AML-193 (cell line): ENCODE measurements around the gene VWA5A.

Source experiments
- DNase-seq, 2 experiments: peaks; one replicate each; lab custom pipeline; 2025; lab: John Stamatoyannopoulos, UW

Gene VWA5A, protein sequence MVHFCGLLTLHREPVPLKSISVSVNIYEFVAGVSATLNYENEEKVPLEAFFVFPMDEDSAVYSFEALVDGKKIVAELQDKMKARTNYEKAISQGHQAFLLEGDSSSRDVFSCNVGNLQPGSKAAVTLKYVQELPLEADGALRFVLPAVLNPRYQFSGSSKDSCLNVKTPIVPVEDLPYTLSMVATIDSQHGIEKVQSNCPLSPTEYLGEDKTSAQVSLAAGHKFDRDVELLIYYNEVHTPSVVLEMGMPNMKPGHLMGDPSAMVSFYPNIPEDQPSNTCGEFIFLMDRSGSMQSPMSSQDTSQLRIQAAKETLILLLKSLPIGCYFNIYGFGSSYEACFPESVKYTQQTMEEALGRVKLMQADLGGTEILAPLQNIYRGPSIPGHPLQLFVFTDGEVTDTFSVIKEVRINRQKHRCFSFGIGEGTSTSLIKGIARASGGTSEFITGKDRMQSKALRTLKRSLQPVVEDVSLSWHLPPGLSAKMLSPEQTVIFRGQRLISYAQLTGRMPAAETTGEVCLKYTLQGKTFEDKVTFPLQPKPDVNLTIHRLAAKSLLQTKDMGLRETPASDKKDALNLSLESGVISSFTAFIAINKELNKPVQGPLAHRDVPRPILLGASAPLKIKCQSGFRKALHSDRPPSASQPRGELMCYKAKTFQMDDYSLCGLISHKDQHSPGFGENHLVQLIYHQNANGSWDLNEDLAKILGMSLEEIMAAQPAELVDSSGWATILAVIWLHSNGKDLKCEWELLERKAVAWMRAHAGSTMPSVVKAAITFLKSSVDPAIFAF

DNA sequence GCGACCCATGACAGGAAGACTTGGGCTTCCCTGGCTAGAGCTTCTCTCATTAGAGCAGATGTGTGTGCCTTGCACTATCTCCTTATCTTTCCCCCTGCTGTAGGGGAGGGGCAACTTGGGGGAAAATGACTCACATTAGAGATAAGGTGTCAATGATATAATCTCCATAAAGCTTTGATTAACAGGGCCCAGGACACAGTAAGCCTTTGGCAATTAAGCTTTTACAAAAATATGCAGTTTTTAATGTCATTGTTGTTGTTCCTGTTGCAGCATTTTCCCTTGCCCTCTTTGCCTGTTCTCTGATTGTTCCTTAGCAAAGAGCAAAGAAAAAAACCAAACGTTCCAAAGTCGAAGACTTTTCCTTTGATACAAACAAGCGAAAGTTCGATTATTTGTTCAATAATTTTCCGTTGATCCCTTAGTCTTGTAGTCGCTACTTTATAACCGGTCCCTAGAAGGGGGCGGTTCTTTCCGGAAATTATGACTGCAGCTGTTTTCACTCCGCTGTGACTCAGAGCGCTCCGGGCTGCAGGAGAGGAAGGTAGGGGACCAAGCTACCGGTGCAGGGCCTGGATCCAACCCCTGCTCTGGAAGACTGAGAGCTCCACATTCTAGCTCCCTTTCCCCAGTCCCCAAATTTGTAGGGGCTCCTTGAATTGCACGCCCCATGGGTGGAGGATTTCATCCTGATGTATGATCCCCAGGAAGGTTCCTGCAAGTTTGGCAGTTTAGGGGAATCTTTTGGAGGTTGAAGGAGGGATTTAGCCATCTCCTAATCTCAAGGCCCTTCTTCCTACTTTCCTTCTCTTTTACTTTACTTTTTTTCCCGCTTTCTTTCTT is at the start of gene VWA5A:
Gene VWA5A (plus strand): TSS at position 509 of the 840 bp plus-strand sequence. CDS start 2,062 bp downstream, outside the sequence.
- DNase-seq: peak; percentile 66 to 75

DNA sequence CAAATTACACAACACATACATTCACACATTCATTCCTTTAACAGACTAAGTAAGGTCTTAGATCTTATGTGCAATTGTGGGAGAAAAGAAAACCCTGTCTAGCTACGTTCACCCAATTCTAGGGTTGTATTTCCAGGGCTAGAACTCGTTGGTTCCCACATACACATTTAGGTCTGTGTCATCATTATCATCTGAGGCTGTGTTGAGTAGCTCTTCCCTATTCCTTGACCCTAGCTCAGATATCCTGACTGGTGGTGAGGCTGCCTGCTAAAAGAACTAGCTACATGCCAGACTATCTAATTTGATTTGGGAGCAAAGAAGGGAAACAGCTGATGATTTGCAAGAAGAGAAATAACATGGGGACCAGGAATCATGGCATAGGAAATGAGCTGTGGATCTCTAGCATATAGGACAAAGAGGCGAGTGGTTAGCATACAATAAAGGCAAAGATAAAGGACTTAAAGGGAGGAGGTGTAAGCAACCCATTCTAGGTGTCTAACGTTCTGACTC is 46.6 kb upstream of the VWA5A start:
- DNase-seq: no peak

DNA sequence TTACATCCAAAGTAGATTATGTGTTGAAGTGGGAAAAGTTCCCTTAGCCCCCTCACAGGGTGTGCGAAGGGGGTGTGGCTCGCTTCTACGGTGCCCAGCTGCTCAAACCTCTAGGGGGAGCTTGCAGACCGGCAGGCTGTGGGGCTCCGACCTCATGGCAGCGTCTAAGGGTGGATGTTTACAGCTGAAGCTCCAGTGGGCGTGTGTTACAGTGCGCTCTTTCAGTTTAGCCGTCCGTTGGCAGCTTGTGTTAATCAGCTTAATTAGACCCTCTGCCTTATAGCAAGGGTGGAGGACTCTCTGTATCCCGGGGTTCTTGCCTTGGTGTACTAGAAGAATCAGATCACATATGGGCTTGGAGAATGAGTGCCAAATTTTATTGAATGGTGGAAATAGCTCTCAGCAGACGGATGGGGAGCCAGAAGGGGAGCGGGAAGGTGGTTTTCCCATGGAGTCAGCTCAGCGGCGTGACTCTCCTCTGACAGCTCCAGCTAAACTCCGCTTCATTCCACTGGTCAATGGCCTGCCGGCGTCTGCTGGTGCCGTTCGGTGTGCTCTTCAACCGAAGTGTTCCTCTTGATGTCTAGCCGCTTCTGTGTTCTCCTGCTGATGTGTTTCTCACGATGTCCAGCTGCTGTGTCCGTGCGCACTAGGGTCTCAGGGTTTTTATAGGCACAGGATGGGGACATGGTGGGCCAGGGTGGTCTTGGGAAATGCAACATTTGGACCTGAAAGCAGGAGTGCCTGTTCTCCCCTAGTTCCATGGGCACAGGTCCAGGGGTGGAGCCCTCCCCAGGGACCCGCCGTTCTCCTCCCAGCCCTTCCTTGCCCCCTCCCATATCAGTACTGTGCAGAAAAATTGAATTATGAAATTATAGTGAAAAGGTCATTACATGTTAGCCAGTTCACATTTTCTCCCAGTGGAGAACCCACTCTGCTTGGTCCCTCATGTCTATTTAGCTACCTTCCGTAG is 45.5 kb upstream of the VWA5A start:
- no peak for DNase-seq

DNA sequence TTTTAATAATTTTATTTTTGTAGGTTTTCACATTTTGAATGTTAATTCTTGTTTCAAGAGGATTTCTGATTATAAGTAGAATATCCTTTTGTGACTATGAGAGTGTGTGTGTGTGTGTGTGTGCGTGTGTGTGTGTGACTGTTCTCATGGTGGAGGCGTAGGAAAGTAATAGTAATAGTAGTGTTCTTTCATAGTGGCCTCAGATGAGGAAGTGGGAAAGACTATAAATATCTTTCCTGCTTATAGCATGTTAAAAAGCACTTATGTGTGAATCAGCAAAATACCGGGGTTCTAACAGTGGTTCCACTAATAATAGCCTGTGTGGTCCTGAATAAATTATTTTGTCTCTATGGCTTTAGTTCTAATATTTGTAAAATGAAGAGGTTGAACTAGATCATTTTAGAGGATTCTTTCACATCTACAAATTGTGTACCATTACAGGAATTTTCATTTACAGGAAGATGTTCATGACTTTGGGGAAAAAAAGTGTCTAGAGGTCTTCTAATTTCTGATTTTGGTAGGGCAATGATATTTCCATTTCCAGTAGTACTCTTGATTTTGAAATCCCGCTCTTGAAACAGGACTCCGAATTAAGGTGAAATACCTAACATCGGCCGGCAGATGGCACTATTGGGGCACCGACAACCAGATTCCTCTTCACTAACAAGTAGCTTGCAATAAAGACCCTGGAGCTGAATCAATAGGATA is 44.2 kb upstream of the VWA5A start:
- DNase-seq: peak; percentile 64 to 66

DNA sequence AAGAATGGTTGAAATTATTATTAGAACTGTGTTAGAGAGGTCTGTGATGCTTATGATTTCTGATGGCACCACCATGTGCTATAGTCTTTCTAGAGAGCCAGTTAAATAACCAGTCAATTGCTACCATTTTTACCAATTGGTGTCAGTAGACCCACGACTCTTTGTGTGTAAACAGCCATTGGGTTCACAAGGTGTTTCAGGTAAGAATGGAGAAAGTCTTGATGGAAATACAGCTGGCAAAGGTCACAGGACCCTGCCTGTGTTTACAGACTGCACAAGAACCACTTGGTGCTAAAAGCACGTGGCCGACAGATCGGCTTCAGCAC is 43.7 kb upstream of the VWA5A start:
- no peak for DNase-seq

DNA sequence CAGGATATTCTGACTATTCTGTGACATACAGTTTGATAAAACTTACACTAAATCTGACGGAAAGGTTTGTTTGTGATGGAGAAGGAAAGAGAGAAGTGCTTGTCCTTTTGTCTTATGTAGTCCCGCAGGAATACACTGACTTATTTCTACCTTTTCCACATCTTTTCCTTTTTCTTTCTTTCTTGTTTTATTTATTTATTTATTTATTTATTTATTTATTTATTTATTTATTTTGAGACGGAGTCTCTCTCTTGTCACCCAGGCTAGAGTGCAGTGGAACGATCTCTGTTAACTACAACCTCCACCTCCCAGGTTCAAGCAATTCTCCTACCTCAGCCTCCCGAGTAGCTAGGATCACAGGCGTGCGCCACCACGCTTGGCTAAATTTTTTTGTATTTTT is 43.1 kb upstream of the VWA5A start:
- no peak for DNase-seq

DNA sequence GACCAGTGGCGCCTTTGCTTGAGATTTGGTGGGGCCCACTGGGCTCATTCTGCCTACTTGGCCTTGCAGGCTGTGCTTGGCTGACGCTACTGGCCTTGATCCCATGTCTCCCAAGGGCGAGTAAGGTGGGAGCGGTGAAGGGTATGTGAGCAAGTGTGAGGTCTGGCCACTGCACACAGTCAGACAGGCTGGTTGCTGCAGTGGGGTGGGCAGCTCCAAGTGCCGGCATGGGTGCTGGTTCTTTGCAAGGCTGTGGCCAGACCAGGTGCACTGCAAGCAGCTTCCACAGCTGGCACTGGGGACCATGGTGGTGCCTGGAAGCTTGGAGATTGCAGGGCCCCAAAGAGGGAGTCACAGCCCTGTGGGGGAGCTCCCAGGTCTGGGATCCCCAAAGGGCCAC is 40.7 kb upstream of the VWA5A start:
- no peak for DNase-seq

DNA sequence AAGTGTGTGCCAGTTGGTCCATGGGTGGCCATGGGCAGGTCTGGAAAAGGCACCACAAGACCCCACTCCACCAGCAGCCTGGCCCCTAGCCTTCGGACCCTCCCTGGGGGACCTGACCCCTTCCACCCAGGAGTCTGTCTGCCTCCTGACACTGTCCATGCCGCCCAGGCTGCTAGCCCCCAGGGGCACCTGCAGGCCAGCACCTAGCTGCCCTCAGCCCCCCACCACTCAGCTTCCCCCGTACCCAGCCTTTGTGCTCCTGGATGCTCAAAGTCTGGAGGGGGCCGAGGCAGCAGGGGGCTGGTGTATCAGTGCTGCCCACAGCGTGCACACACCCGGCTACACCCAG is 39.8 kb upstream of the VWA5A start:
- no peak for DNase-seq

DNA sequence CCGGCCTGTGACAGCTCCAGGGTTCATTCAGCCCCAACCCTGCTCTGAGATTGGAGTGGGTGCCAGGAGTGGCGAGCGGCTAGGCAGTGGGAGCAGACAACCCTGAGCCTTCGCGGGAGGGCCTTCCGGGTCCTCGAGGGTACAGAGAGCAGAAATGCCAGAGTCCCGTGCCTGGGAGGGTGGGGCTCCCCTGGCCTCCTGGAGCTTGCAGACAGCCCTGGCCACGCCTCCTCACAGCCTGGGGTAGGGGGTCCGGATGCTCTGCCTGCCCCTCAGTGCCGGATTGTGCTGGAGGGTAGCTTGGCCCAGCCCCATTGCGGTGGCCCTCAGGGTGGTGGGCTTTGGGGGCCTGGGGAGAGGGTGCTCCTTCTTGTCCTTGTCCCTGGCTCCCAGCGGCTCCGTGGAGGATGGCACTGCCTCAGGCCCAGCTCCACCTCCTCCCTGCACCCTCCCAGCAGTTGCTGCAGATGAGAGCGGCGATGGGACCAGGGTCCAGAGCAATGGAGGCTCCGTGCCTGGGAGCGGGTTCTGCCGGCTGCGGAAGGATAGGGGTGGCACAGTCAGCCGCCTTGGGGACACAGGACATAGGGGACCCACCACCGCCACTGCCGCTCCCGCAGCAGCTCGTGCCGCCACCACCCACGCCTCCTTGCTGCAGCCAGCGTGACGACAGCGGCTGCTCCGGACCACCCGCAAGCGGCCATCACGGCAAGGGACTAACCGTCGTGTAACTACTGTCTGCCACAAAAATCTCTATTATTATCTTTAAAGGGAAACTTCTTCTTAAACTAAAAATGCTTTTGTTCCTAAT is 39.2 kb upstream of the VWA5A start:
- no peak for DNase-seq

DNA sequence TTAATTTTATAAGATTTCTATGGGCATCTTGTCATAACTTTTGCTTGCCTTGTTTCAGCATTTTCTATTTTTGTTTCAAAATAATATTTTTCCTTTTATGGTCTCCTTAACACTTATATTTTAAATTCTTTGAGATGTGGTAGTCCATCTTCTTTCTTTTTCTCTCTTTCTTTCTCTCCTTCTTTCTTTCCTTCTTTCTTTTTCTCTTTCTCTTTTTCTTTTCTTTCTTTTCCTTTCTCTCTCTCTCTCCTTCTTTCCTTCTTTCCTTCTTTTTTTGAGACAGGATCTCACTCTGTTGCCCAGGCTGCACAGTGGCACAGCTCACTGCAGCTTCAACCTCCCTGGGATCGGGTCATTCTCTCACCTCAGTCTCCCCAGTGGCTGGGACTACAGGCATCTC is 38.0 kb upstream of the VWA5A start:
- no peak for DNase-seq

DNA sequence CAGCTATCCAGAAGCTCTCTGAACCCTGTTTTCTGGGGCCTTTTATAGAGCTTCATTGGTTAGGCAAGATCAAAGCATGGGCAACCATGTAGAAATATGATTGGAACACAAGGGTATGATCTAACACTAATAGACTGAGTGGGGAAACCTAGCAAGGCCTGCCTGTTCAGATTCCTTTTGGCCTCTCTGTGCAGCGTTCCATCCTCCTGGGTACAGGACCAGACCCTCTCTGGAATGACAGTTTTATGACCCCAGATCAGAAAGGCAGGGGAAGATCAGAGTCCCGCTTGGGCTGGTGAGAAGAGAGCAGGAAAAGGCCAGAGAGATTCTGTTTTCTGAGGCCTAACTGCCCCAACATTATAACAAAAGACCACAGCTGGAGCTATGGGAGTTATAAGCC is 36.7 kb upstream of the VWA5A start:
- DNase-seq: no peak

DNA sequence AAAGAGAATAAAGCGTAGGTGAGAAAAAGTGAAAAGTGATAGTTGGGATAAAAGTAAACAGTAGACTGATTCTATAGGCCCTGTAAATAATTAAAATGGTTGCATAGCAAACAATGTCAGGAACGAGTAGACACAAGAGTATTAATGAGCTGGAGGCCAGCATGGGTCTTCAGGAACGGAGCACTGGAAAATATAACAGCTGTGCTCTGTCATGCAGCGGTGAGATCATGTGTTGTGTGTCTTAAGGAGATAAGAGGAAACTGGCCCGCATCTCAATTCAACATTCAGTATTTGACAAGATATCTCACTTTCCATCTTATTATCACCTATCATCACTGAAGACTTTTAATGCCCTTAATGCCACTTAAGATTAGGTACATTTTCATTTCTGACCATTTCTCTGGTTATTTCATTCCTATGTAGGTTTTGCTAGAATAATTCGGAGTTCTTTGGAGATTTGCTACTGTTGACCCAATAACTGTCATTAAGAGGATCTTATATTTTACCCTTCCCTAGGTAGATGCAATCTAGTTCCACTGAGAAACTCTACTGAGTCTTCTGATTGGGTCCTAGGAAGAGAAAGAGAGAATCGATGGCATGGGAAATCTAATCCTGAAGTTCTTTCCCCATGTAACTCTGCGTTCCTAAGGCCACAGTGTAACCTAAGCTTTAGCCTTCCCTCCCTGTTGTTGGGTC is 35.5 kb upstream of the VWA5A start:
- DNase-seq: no peak

DNA sequence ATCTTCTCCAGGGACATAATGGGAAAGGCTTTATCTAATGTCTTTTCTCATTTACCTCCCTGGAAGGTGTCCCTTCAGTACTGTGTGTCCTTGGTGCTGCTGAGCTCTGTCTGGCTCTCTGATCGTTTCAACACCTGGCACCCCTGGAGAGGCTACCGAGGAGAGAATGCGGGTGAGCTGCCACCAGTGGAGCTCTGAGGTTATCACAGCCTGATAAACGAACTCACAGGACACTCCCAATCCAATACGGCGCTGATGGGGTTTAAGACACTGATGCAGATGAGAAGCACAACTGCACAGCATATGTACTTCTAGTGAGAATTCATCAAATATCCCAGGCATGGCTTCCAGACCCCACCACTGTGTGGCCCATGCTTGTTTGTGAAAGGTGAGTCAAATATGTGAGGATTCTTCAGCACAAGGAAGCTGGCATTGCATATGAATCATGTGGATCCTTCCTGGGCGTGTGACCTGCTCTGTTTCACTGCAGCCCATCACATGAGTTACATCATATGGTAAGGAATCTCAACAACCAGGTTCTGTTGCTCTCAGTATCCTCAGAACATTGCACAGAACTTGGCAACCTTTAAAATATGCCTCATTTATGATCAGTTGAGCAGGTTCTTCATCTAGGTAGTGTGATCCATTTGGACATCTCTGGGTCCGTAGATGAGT is 34.8 kb upstream of the VWA5A start:
- no peak for DNase-seq

DNA sequence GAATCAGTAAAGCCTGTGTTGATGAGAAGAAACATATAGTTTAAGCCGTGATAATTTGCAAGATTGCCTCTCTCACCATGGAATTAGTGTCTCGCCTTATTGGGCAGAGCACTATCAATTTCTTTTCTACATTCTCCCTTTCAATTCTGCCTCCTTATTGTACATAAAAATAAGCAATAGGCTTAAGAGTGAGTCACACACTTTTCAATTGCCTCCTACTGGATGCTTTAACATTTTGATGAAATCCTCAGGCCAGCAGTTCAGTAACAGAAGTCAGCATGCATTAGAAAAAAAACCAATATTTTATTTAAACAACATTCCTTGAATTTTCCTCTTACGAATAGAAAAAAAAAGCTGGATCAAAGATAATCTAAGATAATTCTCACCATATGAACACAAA is 33.8 kb upstream of the VWA5A start:
- DNase-seq: no peak

DNA sequence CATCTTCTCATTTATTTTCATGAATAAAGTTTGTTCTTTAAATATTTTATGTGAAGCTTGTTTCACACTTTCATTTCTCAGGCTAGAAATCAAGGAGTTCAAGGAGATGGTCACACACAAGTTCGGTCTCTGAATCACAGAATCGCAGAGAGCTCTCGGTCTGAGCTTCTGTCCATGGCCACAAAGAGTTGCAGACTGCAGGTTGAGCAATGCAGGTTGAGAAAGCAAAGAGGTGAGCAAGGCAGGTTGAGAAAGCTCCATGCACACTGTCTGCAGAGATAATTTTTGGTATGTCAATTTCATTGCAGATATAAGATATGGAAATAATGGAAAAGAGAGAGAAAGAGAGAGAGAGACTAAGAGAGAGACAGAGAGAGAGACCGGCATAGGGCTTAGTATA is 32.9 kb upstream of the VWA5A start:
- no peak for DNase-seq

DNA sequence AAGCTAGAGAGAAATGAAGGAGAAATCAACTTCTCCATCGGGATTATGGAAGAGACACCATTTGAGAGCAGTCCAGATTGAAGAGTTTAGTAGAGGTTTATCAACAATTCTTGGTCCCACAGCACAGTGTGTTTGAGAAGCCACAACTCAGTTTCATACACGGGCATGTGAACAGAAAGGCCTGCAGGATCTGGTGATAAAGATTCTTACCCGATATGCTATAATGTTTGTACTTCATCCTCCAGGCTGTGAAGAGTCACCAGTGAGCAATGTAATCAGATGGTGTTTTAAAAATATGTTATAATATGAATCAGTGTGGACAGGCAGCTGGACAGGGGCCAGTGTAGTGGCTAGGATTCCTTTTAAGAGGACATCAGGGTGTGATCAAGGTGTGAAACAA is 29.7 kb upstream of the VWA5A start:
- DNase-seq: no peak

DNA sequence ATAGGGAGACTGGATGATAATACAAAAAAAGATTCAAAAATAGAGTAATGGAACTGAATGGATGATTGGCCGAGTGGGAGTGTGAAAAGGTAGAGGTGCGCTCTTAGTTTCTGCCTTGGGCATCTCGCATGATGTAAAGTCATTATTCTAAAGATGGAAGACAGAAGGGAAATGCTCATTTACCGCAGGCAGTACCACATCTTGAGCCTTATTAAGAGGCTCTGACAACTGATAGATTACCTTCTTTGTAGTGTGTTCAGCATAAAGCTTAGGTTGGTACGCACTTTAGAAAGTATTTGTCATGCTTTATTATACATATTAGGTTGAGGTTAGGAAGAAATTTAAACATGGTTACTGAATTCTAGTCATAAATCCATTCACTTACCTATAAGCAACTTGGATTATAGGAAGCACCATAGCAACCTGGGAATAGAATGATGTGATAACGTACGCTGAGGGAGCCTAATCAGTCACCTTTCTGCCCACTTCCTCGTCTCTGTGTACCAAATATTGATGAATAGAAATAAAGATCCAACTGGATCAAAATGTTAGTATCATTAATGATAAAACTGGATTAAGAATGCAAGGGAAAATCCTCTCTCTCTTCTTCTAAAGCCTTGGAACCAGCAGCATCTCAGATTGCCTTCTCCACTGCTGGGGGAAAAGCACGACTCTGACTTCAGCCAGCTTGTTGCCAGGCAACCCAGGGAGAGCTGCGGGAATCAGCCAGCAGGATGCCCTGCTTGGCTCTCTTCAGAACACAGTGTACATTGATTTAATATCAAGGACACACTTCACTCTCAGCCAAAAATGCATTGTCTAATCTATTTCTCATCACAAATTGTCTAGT is 29.0 kb upstream of the VWA5A start:
- DNase-seq: no peak

DNA sequence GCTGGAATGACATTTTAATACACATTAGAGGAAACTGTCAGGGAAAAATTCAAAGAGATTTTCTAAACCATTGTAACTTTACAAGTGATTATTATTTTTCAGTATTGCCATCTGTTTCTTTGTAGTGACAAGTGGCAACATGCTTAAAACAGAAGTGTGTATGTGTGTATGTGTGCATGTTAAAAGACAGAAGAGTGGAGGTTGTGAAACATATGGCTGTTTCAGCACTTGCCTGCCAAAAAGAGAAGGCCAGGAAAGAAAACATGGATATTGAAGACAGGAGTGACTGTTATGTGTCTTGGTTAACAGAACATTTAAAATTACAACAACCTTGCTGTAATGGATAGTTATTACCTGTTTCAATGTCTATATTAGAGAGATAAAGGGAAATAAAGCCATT is 24.3 kb upstream of the VWA5A start:
- DNase-seq: no peak
